NT2/D1 (cell line): ENCODE data around the gene AMPD3.

Experiments used
- DNase-seq: peaks from one replicate; pipeline ENCODE4 v3.0.0-alpha.2; 2011; ENCODE audit warnings: low read depth, low spot score
- H3K27me3 ChIP-seq: 2 replicates; pipeline ENCODE4 v1.6.0; 2011; ENCODE audit warnings: mild to moderate bottlenecking; ENCODE audit not compliant: insufficient read length, insufficient read depth
- H3K36me3 ChIP-seq: 2 replicates; pipeline ENCODE4 v1.6.1; 2011; ENCODE audit warnings: mild to moderate bottlenecking, low read length, mixed read lengths; ENCODE audit not compliant: insufficient read depth, insufficient read length
- H3K4me1 ChIP-seq: 2 replicates; pipeline ENCODE4 v1.5.1; 2011; ENCODE audit not compliant: insufficient read depth, insufficient read length
- H3K4me3 ChIP-seq: 2 replicates; pipeline ENCODE4 v1.5.1; 2011; ENCODE audit warnings: low read depth; ENCODE audit not compliant: insufficient read length
- H3K9ac ChIP-seq: 2 replicates; pipeline ENCODE4 v1.6.0; 2011; ENCODE audit warnings: low read depth; ENCODE audit not compliant: insufficient read length
- H3K9me3 ChIP-seq: 2 replicates; pipeline ENCODE4 v1.5.1; 2011; ENCODE audit warnings: mild to moderate bottlenecking, low read length; ENCODE audit not compliant: insufficient read depth
- SUZ12 ChIP-seq: IDR thresholded peaks from 2 replicates; pipeline ENCODE4 v1.6.1; 2011; ENCODE audit not compliant: insufficient read length, insufficient read depth; ENCODE audit errors: extremely low read depth
- YY1 ChIP-seq: IDR thresholded peaks from 2 replicates; pipeline ENCODE4 v1.6.1; 2011; ENCODE audit not compliant: insufficient read length, insufficient read depth
- ZNF274 ChIP-seq: IDR thresholded peaks from 2 replicates; pipeline ENCODE4 v1.6.1; 2011; ENCODE audit warnings: mild to moderate bottlenecking, low read depth, low read length

AMPD3 gene

DNA sequence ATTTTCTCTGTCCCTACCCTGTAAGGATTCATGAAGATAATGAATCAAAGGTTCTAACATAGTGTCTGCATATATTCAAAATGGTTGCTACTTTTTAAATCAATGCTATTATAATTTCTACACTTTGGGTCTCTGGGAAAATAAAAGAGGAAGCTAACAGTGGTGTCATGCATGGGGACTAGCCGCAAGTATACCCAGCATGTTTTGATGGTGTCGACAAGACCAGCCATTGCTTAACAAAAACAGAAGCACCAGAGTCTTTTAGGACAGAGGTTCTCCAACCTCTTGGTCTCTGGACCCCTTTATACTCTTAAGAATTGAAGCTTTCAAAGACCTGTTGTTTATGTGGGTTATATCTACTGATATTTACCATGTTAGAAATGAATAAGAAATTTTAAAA, 48.2 kb downstream of the AMPD3 start:
- Histone ChIP-seq H3K36me3 (peaks cover 9% of the 10 kb centered on the region), H3K4me3 (no peak overlapping the region)

DNA sequence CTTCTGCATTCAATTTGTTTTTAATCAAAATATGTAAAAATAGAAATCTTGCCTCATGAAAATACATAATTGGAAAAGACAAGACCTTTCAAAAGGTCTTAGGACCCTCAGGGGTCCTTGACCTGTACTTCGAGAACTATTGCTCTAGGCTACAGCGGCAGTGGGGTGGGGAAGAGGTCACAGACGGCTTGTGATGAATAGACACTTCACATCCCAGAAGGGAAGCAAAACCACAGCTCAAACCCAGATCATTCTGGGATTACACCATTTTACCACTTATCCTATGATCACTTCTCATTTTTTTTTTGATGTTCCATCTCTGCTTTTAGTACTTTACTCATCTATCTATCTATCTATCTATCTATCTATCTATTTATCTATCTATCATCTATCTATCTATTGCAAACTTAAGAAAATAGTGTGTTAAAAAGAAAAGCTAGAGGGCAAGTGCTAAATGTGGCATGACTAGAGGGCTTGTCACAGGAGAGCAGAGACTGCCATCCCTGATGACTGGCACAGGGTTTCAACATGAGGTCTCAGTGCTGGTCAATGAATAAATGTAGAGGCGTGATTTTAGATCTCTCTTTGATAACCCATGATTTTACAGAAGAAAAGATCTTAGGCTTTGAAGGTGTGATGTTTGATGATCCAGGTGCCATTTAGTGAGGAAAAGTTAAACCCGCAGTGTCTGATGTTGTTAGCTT, 48.9 kb downstream of the AMPD3 start:
- H3K36me3 ChIP-seq: peaks cover 9% of the 10 kb centered on the region
- H3K9ac ChIP-seq: no peak overlapping the region

More for the DNA sequence above, 48.2 kb downstream of the AMPD3 start:
- Histone ChIP-seq H3K9me3 (no peaks in the 10 kb centered on the region), H3K27me3 (no peaks in the 10 kb centered on the region), H3K9ac (no peak overlapping the region), H3K4me1 (peaks cover 10% of the 10 kb centered on the region)
- no peak for DNase-seq
- TF ChIP-seq SUZ12 (no peak), ZNF274 (no peak), YY1 (no peak)

DNA sequence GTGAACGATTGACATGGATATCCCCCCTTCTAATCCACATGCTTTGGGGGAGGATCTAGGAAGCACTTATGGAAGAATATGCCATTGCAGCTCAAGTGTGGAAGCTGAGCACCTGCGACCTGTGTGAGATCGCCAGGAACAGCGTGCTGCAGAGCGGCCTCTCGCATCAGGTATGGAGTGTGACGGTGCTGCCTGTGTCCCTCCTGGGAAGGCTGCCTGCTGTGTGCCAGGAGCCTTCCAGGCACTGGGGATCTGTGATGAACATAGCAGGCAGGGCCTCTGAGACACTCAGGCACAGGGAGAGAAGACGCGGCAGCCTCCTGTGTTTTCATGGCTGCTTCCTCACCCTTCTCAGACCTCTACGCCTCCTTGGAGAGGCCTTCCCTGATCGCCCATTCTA, 49.4 kb downstream of the AMPD3 start:
- peaks cover 7% of the 10 kb centered on the region for H3K4me1 ChIP-seq
- H3K27me3 ChIP-seq: no peaks in the 10 kb centered on the region
- H3K9ac ChIP-seq: no peak overlapping the region
- TF ChIP-seq YY1: no peak
- no peak for TF ChIP-seq SUZ12
- no peak for TF ChIP-seq ZNF274
- H3K36me3 ChIP-seq: peaks cover 9% of the 10 kb centered on the region
- no peak for DNase-seq
- no peak overlapping the region for H3K4me3 ChIP-seq
- H3K9me3 ChIP-seq: no peaks in the 10 kb centered on the region

More for the DNA sequence above, 48.9 kb downstream of the AMPD3 start:
- no peak for DNase-seq
- no peak overlapping the region for H3K4me3 ChIP-seq
- no peaks in the 10 kb centered on the region for H3K9me3 ChIP-seq
- no peaks in the 10 kb centered on the region for H3K27me3 ChIP-seq
- H3K4me1 ChIP-seq: peaks cover 7% of the 10 kb centered on the region
- TF ChIP-seq SUZ12 (no peak), YY1 (no peak), ZNF274 (no peak)

DNA sequence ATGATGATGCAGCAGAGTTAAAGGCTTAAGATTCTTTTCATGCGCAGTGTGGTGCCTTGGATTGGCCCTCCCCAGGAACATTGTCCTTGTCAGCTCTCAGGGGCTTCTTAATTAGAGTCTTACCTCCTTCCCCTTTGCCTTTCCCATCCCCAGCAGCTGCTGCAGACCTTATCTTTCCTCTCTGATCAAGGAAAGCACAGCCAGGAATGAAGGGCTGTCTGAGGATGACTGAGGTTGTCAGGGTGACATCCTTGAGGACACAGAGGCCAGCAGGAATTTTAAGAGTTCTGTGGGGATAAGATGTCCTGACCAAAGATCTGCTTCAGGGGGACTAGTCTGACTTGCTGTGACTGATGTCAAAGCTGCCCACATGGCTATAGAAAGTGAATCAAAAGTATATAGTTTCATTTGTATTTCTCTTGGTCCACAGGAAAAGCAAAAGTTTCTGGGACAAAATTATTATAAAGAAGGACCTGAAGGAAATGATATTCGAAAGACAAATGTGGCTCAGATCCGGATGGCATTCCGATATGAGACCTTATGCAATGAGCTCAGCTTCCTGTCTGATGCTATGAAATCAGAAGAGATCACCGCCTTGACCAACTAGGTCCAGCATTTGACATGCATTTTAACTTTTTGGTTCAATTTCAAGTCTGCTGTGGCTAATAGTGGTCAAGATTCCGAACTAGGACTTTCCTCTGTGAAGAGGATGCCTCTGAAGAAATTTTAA, 50.4 kb downstream of the AMPD3 start:
- Histone ChIP-seq H3K4me1 (peaks cover 5% of the 10 kb centered on the region), H3K9ac (no peak overlapping the region), H3K36me3 (peaks cover 5% of the 10 kb centered on the region), H3K4me3 (no peak overlapping the region), H3K9me3 (no peaks in the 10 kb centered on the region), H3K27me3 (no peaks in the 10 kb centered on the region)
- DNase-seq: no peak
- TF ChIP-seq ZNF274: no peak
- no peak for TF ChIP-seq SUZ12
- no peak for TF ChIP-seq YY1

DNA sequence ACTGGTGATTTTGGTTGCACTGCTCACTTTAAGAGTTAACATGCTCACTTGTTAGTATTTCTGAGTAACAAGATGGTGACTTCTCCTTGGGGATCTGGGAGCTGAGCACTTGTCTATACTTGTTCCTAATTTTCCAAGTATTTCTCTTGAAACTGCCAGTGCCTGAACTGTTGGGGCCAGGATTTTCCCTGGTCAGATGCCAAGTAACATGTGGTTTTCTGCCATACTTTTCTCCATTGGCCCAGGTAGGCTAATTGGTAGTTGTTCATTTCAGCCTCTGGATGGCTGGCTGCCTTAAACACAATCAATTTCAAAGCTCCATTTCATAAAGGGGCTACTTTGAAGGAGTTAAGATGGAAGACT, 50.9 kb downstream of the AMPD3 start:
- DNase-seq: no peak
- no peak overlapping the region for H3K4me3 ChIP-seq
- no peaks in the 10 kb centered on the region for H3K27me3 ChIP-seq
- H3K36me3 ChIP-seq: peaks cover 3% of the 10 kb centered on the region
- no peak overlapping the region for H3K9ac ChIP-seq
- H3K9me3 ChIP-seq: no peaks in the 10 kb centered on the region
- no peak for TF ChIP-seq YY1
- no peak for TF ChIP-seq SUZ12
- TF ChIP-seq ZNF274: no peak
- peaks cover under 1% of the 10 kb centered on the region for H3K4me1 ChIP-seq

DNA sequence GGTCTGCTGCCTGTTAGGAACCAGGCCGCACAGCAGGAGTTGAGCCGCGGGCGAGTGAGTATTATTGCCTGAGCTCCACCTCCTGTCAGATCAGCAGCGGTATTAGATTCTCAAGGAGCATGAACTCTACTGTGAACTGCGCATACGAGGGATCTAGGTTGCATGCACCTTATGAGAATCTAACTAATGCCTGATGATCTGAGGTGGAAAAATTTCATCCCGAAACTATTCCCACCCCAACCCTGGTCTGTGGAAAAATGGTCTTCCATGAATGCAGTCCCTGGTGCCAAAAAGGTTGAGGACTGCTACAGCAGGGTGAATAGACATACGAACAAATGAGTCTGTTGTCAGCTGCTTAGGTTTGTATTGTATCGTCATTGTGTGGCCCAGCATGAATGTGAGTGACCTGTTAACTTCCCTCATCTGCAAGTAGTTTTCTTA, 56.1 kb downstream of the AMPD3 start:
- Histone ChIP-seq H3K27me3 (no peaks in the 10 kb centered on the region), H3K9me3 (no peaks in the 10 kb centered on the region), H3K4me3 (no peak overlapping the region), H3K36me3 (no peaks in the 10 kb centered on the region), H3K9ac (no peak overlapping the region), H3K4me1 (peaks cover 3% of the 10 kb centered on the region)
- TF ChIP-seq SUZ12 (no peak), YY1 (no peak), ZNF274 (no peak)
- peak; percentile 50 for DNase-seq

DNA sequence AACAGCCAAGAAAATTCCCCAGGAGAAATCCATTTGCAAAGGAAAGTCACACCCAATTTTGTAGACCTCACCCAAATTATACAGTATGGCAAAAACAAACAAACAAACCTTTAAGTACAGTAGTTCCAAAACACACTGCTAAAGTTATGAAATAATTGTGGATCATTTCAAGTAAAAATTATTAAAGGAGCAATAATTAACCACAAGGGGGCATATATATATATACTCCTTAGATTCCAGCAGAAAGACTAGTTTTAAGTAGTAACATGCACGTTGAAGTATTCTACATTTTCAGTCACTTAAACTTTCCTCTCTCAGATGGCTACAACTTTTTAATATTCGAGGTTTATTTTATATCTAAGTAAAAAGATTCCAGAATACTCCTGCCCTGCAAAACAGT, 59.1 kb downstream of the AMPD3 start:
- Histone ChIP-seq H3K4me1 (peaks cover 3% of the 10 kb centered on the region), H3K4me3 (no peak overlapping the region), H3K9me3 (no peaks in the 10 kb centered on the region), H3K27me3 (no peaks in the 10 kb centered on the region), H3K9ac (no peak overlapping the region), H3K36me3 (no peaks in the 10 kb centered on the region)
- DNase-seq: no peak
- TF ChIP-seq ZNF274 (no peak), YY1 (no peak), SUZ12 (no peak)
